HepG2 (cell line): ENCODE measurements around the gene R3HDM1. TPM values are rescaled to one million over a fixed set of nuclear protein-coding genes. Genes with fewer than 3 reads are reported as not detected.
A peak's percentile ranks its signal among the peaks of the same experiment; 100 is the strongest.

Experiments
- ATAC-seq: fragments of 200-7000 bp; cut with Tn5 transposase; 3 replicates; pipeline ENCODE4 v1.9.1; 2020; ENCODE audit warnings: mild to moderate bottlenecking, moderate library complexity
- BruUV-seq: library from RNA; stranded (reverse); fragments of 400-500 nt; replicated peaks from 2 replicates; lab custom pipeline; 2021; lab: Mats Ljungman, UMichigan
- CTCF ChIA-PET: fragments of 300-600 bp; formaldehyde crosslinking; extraction: SDS; loops from one replicate; lab custom pipeline; 2021; ENCODE audit warnings: low total read pairs, inconsistent platforms, low intra/inter-chr PET ratio; lab: Yijun Ruan, JAX
- POLR2A ChIA-PET: fragments of 350-600 bp; sonication (Branson Sonifier 250); formaldehyde crosslinking; loops from one replicate; lab custom pipeline; 2020; ENCODE audit warnings: antibody characterized with exemption, inconsistent platforms; lab: Yijun Ruan, JAX
- DNase-seq: peaks from one replicate; pipeline ENCODE4 v3.0.0-alpha.2; 2015; ENCODE audit warnings: low spot score
- FAIRE-seq: peaks from 3 replicates; lab custom pipeline; 2011; peaks lifted over from hg19 to GRCh38; lab: Jason Lieb, UNC
- H2AFZ ChIP-seq: one replicate; pipeline ENCODE4 v1.6.1; 2011; ENCODE audit warnings: low read length, inconsistent platforms
- H3K27ac ChIP-seq: fragments of 300-600 bp; 3 replicates; pipeline ENCODE4 v1.8.0; 2011; ENCODE audit warnings: mixed run types, mild to moderate bottlenecking, mixed read lengths, low read length, inconsistent platforms; ENCODE audit not compliant: insufficient read depth; ENCODE audit errors: extremely low read length
- H3K27me3 ChIP-seq, 2 experiments: fragments of 200-600 bp in 1 of 2; 2 replicates in 1 of 2; 3 replicates in 1 of 2; pipeline versions ENCODE4 v1.6.0 to v1.8.0; 2011; ENCODE audit warnings: low read length in 2 of 2, mild to moderate bottlenecking in 2 of 2, moderate library complexity in 2 of 2, inconsistent platforms in 1 of 2; ENCODE audit not compliant: insufficient read depth in 2 of 2, control insufficient read depth in 1 of 2
- H3K36me3 ChIP-seq, 2 experiments: fragments of 200-600 bp in 1 of 2; replicated peaks in 1 of 2; 2 replicates in 1 of 2; 3 replicates in 1 of 2; pipeline versions ENCODE4 v1.5.1 to v1.8.0; 2011; ENCODE audit warnings: low read length in 2 of 2, inconsistent platforms in 1 of 2; ENCODE audit not compliant: insufficient read depth in 2 of 2, control insufficient read depth in 1 of 2
- H3K4me1 ChIP-seq: 2 replicates; pipeline ENCODE4 v1.5.1; 2012; ENCODE audit warnings: low read length, inconsistent platforms; ENCODE audit not compliant: insufficient read depth
- H3K4me2 ChIP-seq: 2 replicates; pipeline ENCODE4 v1.6.0; 2011; ENCODE audit warnings: low read depth, low read length, inconsistent platforms
- H3K4me3 ChIP-seq, 3 experiments: fragments of 200-600 bp in 1 of 3; sonication (generic), shearing (Covaris generic) in 1 of 3; replicated peaks in 1 of 3; 2 replicates each; pipeline ENCODE4 v1.5.1; 2011 to 2016; ENCODE audit warnings: low read length in 3 of 3, inconsistent platforms in 2 of 3, low read depth in 2 of 3, mild to moderate bottlenecking in 2 of 3, control low read depth in 1 of 3, mixed read lengths in 1 of 3; ENCODE audit not compliant: insufficient read depth in 1 of 3
- H3K79me2 ChIP-seq: one replicate; pipeline ENCODE4 v1.6.1; 2011; ENCODE audit warnings: low read length, inconsistent platforms; ENCODE audit not compliant: insufficient read depth
- H3K9ac ChIP-seq: 2 replicates; pipeline ENCODE4 v1.6.0; 2011; ENCODE audit warnings: mild to moderate bottlenecking, low read depth, low read length, inconsistent platforms; ENCODE audit not compliant: insufficient read depth
- H3K9me3 ChIP-seq: 2 replicates; pipeline ENCODE4 v1.5.1; 2012; ENCODE audit warnings: mild to moderate bottlenecking, low read length
- H4K20me1 ChIP-seq: 2 replicates; pipeline ENCODE4 v1.6.0; 2011; ENCODE audit warnings: inconsistent platforms, mild to moderate bottlenecking, low read length, moderate library complexity; ENCODE audit not compliant: insufficient read depth
- BRCA1 ChIP-seq: sonication (generic); formaldehyde crosslinking; IDR thresholded peaks from 2 replicates; pipeline ENCODE4 v1.4.0; 2020; ENCODE audit warnings: missing genetic modification reagents
- CEBPB ChIP-seq: IDR thresholded peaks from 2 replicates; pipeline ENCODE4 v1.6.1; 2011; ENCODE audit warnings: low read depth, low read length, improper control_type of control experiment, borderline replicate concordance
- MAFF ChIP-seq: IDR thresholded peaks from 2 replicates; pipeline ENCODE4 v1.6.1; 2011; ENCODE audit warnings: low read depth, low read length, improper control_type of control experiment
- MAFK ChIP-seq, 2 experiments: IDR thresholded peaks in 1 of 2; conservative IDR thresholded peaks in 1 of 2; 2 replicates each; pipeline ENCODE4 v1.6.1; 2011; ENCODE audit warnings: improper control_type of control experiment in 2 of 2, low read length in 2 of 2
- NR2C2 ChIP-seq: sonication (generic); formaldehyde crosslinking; IDR thresholded peaks from 2 replicates; pipeline ENCODE4 v1.4.0; 2020; ENCODE audit warnings: missing genetic modification reagents, mild to moderate bottlenecking, moderate library complexity, borderline replicate concordance
- ZFP91 ChIP-seq: sonication (generic); formaldehyde crosslinking; IDR thresholded peaks from 2 replicates; pipeline ENCODE4 v1.9.0; 2022; ENCODE audit warnings: missing genetic modification reagents, mild to moderate bottlenecking, borderline replicate concordance
- WGBS: methylation state at CpG from one replicate; pipeline ENCODE4 v1.1.6; 2017; ENCODE audit warnings: low lambda C conversion rate; 5-methylcytosine and 5-hydroxymethylcytosine counted together
- in situ Hi-C: cut with HindIII; loops from 2 replicates; pipeline ENCODE4 v1.10.0; 2017; ENCODE audit warnings: low pct_unique_long_range_greater_than_20kb; ENCODE audit not compliant: extremely low pct_ligation_motif_present
- intact Hi-C: fragments of 100-400 bp; cut with micrococcal nuclease; formaldehyde crosslinking; loops from one replicate; pipeline ENCODE4 v1.10.0; 2022; ENCODE audit not compliant: unreplicated experiment
- polyA plus RNA-seq, 8 experiments: library from polyadenylated mRNA; depleted of rRNA in 3 of 8; stranded (reverse) in 7 of 8; unstranded in 1 of 8; fragments of >200 nt; fragmentation: Illumina TruSeq in 4 of 8; extraction: Trizol in 4 of 8; gene quantifications; 2 replicates each; pipeline versions ENCODE4 v1.2.1 to v1.2.3, GENCODE V29; 2011 to 2016; ENCODE audit warnings: low read depth in 4 of 8, missing spikeins in 1 of 8, mixed read lengths in 1 of 8; ENCODE audit not compliant: insufficient read depth in 1 of 8
- total RNA-seq, 5 experiments: library from RNA; depleted of rRNA; stranded (reverse); fragments of >200 nt; fragmentation: Illumina TruSeq; extraction: Trizol; gene quantifications; 2 replicates each; pipeline ENCODE4 v1.2.3, GENCODE V29; 2016; ENCODE audit warnings: low read depth in 1 of 5

Gene R3HDM1
- total and polyA plus RNA-seq, 2 of the 13 experiments (the other 11 are each of a cell fraction or from before 2014, with no cell fraction given) = 15.7 to 54.3 TPM

DNA sequence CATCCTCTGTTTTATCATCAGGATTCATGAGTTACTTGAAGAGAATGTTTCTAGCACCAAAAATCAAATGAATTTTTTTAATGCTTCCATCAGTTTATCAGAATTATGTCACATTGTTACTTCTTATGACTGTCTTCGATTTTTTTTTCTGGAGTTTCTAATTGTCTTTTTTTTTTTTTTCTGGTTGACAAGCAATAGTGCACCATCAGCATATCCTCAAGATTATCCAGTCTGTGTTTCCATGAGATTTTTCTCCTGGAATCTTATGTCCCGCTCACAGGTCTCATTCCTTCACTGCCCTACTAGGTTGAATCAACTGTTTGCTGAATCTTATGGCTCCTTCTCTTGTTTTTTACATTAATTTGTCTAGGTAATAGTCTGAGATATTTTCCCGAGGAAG lies 16.0 kb downstream of the R3HDM1 start:
- FAIRE-seq = no peak
- H3K79me2 ChIP-seq = peaks cover 77% of the 10 kb centered on the region
- ChIA-PET CTCF (no interaction called here), POLR2A (no interaction called here)
- intact Hi-C loops = no loop called here
- H3K4me3 ChIP-seq = no peak overlapping the region
- in situ Hi-C loops = no loop called here
- no peaks in the 10 kb centered on the region for H3K9me3 ChIP-seq
- no peak overlapping the region for H3K4me2 ChIP-seq
- no peak overlapping the region for H2AFZ ChIP-seq
- 94% methylated on average over 3 of the region's 3 CpGs for WGBS
- H3K9ac ChIP-seq = no peak overlapping the region
- TF ChIP-seq NR2C2 (CRISPR knock-in tag) (no peak), MAFF (peak; percentile 83), MAFK (conservative IDR thresholded peaks at IDR 0.05 in 1 of 2, IDR thresholded peaks at IDR 0.05 in 1 of 2; ENCODE audit: low read length in 2 of 2) (peak; percentile 87 to 92)
- H3K27me3 ChIP-seq = no peaks in the 10 kb centered on the region
- no peaks in the 10 kb centered on the region; a peak in 2 of 5 replicates for H3K36me3 ChIP-seq
- DNase-seq = no peak
- no peaks in the 10 kb centered on the region for H4K20me1 ChIP-seq
- no peaks in the 10 kb centered on the region for H3K4me1 ChIP-seq
- no peak for ATAC-seq
- no TSS peak for BruUV-seq
- H3K27ac ChIP-seq = no peak overlapping the region

- Histone ChIP-seq H3K79me2 (peaks cover 68% of the 10 kb centered on the region), H3K27ac (no peak overlapping the region), H3K4me3 (no peak overlapping the region), H3K9ac (no peak overlapping the region), H4K20me1 (no peaks in the 10 kb centered on the region), H3K4me2 (no peak overlapping the region), H3K36me3 (no peaks in the 10 kb centered on the region; a peak in 1 of 5 replicates), H3K27me3 (no peaks in the 10 kb centered on the region), H3K4me1 (no peaks in the 10 kb centered on the region), H2AFZ (no peak overlapping the region), H3K9me3 (no peaks in the 10 kb centered on the region)
- TF ChIP-seq BRCA1 (CRISPR knock-in tag) (no peak), CEBPB (peak; percentile 72; the same call in 1 of the 2 replicates), ZFP91 (CRISPR knock-in tag) (no peak)
- ChIA-PET POLR2A (interaction anchor here (2.3 kb wide), 1 partner anchor 20 kb away, joined by 6 read pairs; the partner anchor contains the start of genes R3HDM1 and ZRANB3), CTCF (no interaction called here)
- intact Hi-C loops = no loop called here
- DNase-seq = no peak
- FAIRE-seq = no peak
- ATAC-seq = no peak
- no TSS peak for BruUV-seq
- in situ Hi-C loops = no loop called here
- 96% methylated on average over 5 of the region's 5 CpGs for WGBS
Measured at GRCh38 chr2:135551356-135551755, 20.1 kb downstream of the R3HDM1 start.
